Measurements from ENCODE around the gene UBA52. TPM values are rescaled to one million over a fixed set of nuclear protein-coding genes. Genes with fewer than 3 reads are reported as not detected.

UBA52 gene
- total and polyA plus RNA-seq, 2 of the 13 experiments (the other 11 are each of a cell fraction or from before 2014, with no cell fraction given), result 959 to 1,782 TPM

GRCh38 chr19:18610245-18610555, 38.5 kb downstream of the UBA52 start (continued):
- peak; percentile 79 for TF ChIP-seq ZFP36 (IDR thresholded peaks at IDR 0.05; ENCODE audit: borderline replicate concordance, low read depth, low read length, partially characterized antibody)
- peak; percentile 60; the same call in 1 of the 2 replicates for TF ChIP-seq TAF1 (CRISPR knock-in tag; IDR thresholded peaks at IDR 0.05)
- no peak for TF ChIP-seq ZNF737 (CRISPR knock-in tag; IDR thresholded peaks at IDR 0.05; ENCODE audit: borderline replicate concordance)
- TF ChIP-seq MAFG (CRISPR knock-in tag; IDR thresholded peaks at IDR 0.05), result no peak
- TF ChIP-seq, protein P1, sequence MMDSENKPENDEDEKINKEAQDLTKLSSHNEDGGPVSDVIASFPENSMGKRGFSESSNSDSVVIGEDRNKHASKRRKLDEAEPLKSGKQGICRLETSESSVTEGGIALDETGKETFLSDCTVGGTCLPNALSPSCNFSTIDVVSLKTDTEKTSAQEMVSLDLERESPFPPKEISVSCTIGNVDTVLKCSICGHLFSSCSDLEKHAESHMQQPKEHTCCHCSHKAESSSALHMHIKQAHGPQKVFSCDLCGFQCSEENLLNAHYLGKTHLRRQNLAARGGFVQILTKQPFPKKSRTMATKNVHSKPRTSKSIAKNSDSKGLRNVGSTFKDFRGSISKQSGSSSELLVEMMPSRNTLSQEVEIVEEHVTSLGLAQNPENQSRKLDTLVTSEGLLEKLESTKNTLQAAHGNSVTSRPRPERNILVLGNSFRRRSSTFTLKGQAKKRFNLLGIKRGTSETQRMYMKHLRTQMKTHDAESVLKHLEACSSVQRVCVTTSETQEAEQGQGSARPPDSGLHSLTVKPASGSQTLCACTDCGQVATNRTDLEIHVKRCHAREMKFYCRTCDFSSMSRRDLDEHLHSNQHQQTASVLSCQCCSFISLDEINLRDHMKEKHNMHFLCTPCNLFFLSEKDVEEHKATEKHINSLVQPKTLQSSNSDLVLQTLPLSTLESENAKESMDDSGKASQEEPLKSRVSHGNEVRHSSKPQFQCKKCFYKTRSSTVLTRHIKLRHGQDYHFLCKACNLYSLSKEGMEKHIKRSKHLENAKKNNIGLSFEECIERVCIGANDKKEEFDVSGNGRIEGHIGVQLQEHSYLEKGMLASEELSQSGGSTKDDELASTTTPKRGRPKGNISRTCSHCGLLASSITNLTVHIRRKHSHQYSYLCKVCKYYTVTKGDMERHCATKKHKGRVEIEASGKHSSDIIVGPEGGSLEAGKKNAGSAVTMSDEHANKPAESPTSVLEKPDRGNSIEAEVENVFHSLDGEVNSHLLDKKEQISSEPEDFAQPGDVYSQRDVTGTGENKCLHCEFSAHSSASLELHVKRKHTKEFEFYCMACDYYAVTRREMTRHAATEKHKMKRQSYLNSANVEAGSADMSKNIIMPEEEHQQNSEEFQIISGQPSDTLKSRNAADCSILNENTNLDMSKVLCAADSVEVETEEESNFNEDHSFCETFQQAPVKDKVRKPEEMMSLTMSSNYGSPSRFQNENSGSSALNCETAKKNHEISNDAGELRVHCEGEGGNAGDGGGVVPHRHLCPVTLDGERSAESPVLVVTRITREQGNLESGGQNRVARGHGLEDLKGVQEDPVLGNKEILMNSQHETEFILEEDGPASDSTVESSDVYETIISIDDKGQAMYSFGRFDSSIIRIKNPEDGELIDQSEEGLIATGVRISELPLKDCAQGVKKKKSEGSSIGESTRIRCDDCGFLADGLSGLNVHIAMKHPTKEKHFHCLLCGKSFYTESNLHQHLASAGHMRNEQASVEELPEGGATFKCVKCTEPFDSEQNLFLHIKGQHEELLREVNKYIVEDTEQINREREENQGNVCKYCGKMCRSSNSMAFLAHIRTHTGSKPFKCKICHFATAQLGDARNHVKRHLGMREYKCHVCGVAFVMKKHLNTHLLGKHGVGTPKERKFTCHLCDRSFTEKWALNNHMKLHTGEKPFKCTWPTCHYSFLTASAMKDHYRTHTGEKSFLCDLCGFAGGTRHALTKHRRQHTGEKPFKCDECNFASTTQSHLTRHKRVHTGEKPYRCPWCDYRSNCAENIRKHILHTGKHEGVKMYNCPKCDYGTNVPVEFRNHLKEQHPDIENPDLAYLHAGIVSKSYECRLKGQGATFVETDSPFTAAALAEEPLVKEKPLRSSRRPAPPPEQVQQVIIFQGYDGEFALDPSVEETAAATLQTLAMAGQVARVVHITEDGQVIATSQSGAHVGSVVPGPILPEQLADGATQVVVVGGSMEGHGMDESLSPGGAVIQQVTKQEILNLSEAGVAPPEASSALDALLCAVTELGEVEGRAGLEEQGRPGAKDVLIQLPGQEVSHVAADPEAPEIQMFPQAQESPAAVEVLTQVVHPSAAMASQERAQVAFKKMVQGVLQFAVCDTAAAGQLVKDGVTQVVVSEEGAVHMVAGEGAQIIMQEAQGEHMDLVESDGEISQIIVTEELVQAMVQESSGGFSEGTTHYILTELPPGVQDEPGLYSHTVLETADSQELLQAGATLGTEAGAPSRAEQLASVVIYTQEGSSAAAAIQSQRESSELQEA (CRISPR knock-in tag; IDR thresholded peaks at IDR 0.05; ENCODE audit: not compliant biosample characterization), result no peak
- no peak for TF ChIP-seq ARID2 (CRISPR knock-in tag; IDR thresholded peaks at IDR 0.05; ENCODE audit: borderline replicate concordance)
- no peak for TF ChIP-seq ESRRA (CRISPR knock-in tag; IDR thresholded peaks at IDR 0.05; ENCODE audit: low read depth)
- TF ChIP-seq DZIP1 (CRISPR knock-in tag; IDR thresholded peaks at IDR 0.05), result peak; percentile 54; the same call in 1 of the 2 replicates
- TF ChIP-seq MED13 (CRISPR knock-in tag; IDR thresholded peaks at IDR 0.05), result no peak
- TF ChIP-seq SMAD1 (CRISPR knock-in tag; IDR thresholded peaks at IDR 0.05; ENCODE audit: borderline replicate concordance, low read depth), result no peak
- TF ChIP-seq RFX3 (CRISPR knock-in tag; IDR thresholded peaks at IDR 0.05), result no peak
